GM10847 (cell line): ENCODE results near the gene NOC4L.

Experiments
- POLR2A ChIP-seq: IDR thresholded peaks from 2 replicates; pipeline ENCODE4 v1.6.1; 2011; ENCODE audit not compliant: insufficient read length; ENCODE audit errors: extremely low read depth

NOC4L gene

GRCh38 chr12:132116709-132117557 lies 27.3 kb upstream of the NOC4L start:
- no peak for TF ChIP-seq POLR2A

- no peak for TF ChIP-seq POLR2A
Measured at GRCh38 chr12:132117558-132117875, 26.7 kb upstream of the NOC4L start.

- no peak for TF ChIP-seq POLR2A
Measured at GRCh38 chr12:132118876-132119275, 25.4 kb upstream of the NOC4L start.

GRCh38 chr12:132121283-132121682 lies 23.0 kb upstream of the NOC4L start:
- TF ChIP-seq POLR2A = no peak

- TF ChIP-seq POLR2A = no peak
Measured at GRCh38 chr12:132123970-132124765, 20.1 kb upstream of the NOC4L start.

GRCh38 chr12:132124766-132125425 lies 19.4 kb upstream of the NOC4L start:
- TF ChIP-seq POLR2A = no peak

- no peak for TF ChIP-seq POLR2A
Measured at GRCh38 chr12:132125736-132126135, 18.5 kb upstream of the NOC4L start.

GRCh38 chr12:132127041-132127440 lies 17.2 kb upstream of the NOC4L start:
- TF ChIP-seq POLR2A = no peak

GRCh38 chr12:132129007-132129406 lies 15.2 kb upstream of the NOC4L start:
- TF ChIP-seq POLR2A = no peak

- TF ChIP-seq POLR2A = no peak
Measured at GRCh38 chr12:132130690-132131089, 13.6 kb upstream of the NOC4L start.

- TF ChIP-seq POLR2A = no peak
Measured at GRCh38 chr12:132131229-132131628, 13.0 kb upstream of the NOC4L start.

GRCh38 chr12:132131952-132132351 lies 12.3 kb upstream of the NOC4L start:
- no peak for TF ChIP-seq POLR2A

GRCh38 chr12:132132609-132133430 lies 11.4 kb upstream of the NOC4L start:
- TF ChIP-seq POLR2A = no peak

- TF ChIP-seq POLR2A = no peak
Measured at GRCh38 chr12:132133952-132134652, 10.2 kb upstream of the NOC4L start.
